ENCODE measurements around the gene GSTO2. TPM values are rescaled to one million over a fixed set of nuclear protein-coding genes. Genes with fewer than 3 reads are reported as not detected.

GSTO2 gene
- total RNA-seq, 4 donors from 2014 or later, result 1.9 to 17.1 (median 10.6) TPM

DNA sequence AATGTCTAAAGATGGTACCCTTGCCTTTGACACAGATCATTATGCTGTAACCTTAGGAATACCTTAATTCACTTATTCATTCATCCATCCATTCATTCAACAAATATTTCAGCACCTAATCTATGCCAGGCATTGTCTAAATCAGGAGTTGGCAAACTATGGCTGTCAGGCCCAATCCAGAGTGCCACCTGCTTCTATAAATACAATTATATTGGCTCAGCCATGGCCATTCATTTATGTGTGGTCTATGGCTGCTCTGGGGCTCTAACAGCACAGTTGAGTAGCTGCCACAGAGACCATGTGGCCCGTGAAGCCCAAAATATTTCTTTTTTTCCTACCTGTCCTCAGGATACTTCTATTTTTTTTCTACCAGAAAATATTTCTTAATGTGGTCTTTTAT, 75.2 kb downstream of the GSTO2 start:
- Histone ChIP-seq H3K9me3 (no peaks in the 10 kb centered on the region), H3K4me3 (no peak overlapping the region), H3K4me1 (peaks cover 5 to 16% (median 14%) of the 10 kb centered on the region in 4 donors), H3K36me3 (no peaks in the 10 kb centered on the region), H3K27me3 (no peaks in the 10 kb centered on the region), H3K27ac (no peak overlapping the region)
- no peak for DNase-seq
- in situ Hi-C loops (cut with MboI; ENCODE audit: low pct_ligation_motif_present in 1 of 4, low pct_unique_long_range_greater_than_20kb in 1 of 4, low sequenced_read_pairs in 3 of 4), result loop anchor here in 1 of 4 donors (10.0 kb wide), 1 partner anchor 49 kb away; no protein-coding TSS in a partner anchor
- intact Hi-C loops (cut with DNase I; ENCODE audit: low total_unique reads), result no loop called here
- 70 to 88% methylated on average over 1 of the region's 1 CpG for WGBS, 2 donors (ENCODE audit: low coverage in 1 of 2)
- TF ChIP-seq POLR2AphosphoS5 (IDR thresholded peaks at IDR 0.05), result no peak
- no peak for TF ChIP-seq EP300 (IDR thresholded peaks at IDR 0.05; ENCODE audit: low read depth)
- no peak for TF ChIP-seq POLR2A (IDR thresholded peaks at IDR 0.05)
- no peak for TF ChIP-seq CTCF (IDR thresholded peaks at IDR 0.05)

- H3K4me1 ChIP-seq, result peaks cover under 1 to 13% (median 6%) of the 10 kb centered on the region in 4 donors
- DNase-seq, result no peak
- H3K36me3 ChIP-seq, result no peaks in the 10 kb centered on the region
- H3K4me3 ChIP-seq, result no peak overlapping the region
- H3K27ac ChIP-seq, result no peak overlapping the region
- no peak for TF ChIP-seq POLR2A (IDR thresholded peaks at IDR 0.05)
- TF ChIP-seq CTCF (IDR thresholded peaks at IDR 0.05), result no peak
- no peak for TF ChIP-seq EP300 (IDR thresholded peaks at IDR 0.05; ENCODE audit: low read depth)
- no peak for TF ChIP-seq POLR2AphosphoS5 (IDR thresholded peaks at IDR 0.05)
- in situ Hi-C loops (cut with MboI; ENCODE audit: low pct_ligation_motif_present in 1 of 4, low pct_unique_long_range_greater_than_20kb in 1 of 4, low sequenced_read_pairs in 3 of 4), result loop anchor here (5.0 to 10.0 kb wide), 4 partner anchors 33 to 51 kb away; no protein-coding TSS in a partner anchor
- H3K9me3 ChIP-seq, result no peaks in the 10 kb centered on the region
- H3K27me3 ChIP-seq, result no peaks in the 10 kb centered on the region
- intact Hi-C loops (cut with DNase I; ENCODE audit: low total_unique reads), result no loop called here
Observed at GRCh38 chr10:104345515-104345914, 76.5 kb downstream of the GSTO2 start.

GRCh38 chr10:104345941-104346340, 77.0 kb downstream of the GSTO2 start:
- WGBS, 2 donors (ENCODE audit: low coverage in 1 of 2), result 54 to 68% methylated on average over 4 of the region's 4 CpGs
- no peaks in the 10 kb centered on the region for H3K36me3 ChIP-seq
- H3K4me1 ChIP-seq, result peaks cover 0 to 11% (median 4%) of the 10 kb centered on the region in 4 donors
- no peak overlapping the region for H3K27ac ChIP-seq
- in situ Hi-C loops (cut with MboI; ENCODE audit: low pct_ligation_motif_present in 1 of 4, low pct_unique_long_range_greater_than_20kb in 1 of 4, low sequenced_read_pairs in 3 of 4) (loop anchor here (5.0 to 10.0 kb wide), 4 partner anchors 34 to 51 kb away; no protein-coding TSS in a partner anchor), intact Hi-C loops (cut with DNase I; ENCODE audit: low total_unique reads) (no loop called here)
- TF ChIP-seq POLR2A (IDR thresholded peaks at IDR 0.05) (no peak), CTCF (IDR thresholded peaks at IDR 0.05) (no peak), POLR2AphosphoS5 (IDR thresholded peaks at IDR 0.05) (no peak), EP300 (IDR thresholded peaks at IDR 0.05; ENCODE audit: low read depth) (no peak)
- no peak overlapping the region for H3K4me3 ChIP-seq
- DNase-seq, result no peak
- no peaks in the 10 kb centered on the region for H3K9me3 ChIP-seq
- H3K27me3 ChIP-seq, result no peaks in the 10 kb centered on the region

- no peaks in the 10 kb centered on the region for H3K27me3 ChIP-seq
- intact Hi-C loops (cut with DNase I; ENCODE audit: low total_unique reads) (no loop called here), in situ Hi-C loops (cut with MboI; ENCODE audit: low pct_ligation_motif_present in 1 of 4, low pct_unique_long_range_greater_than_20kb in 1 of 4, low sequenced_read_pairs in 3 of 4) (loop anchor here (5.0 to 10.0 kb wide), 4 partner anchors 35 to 53 kb away; no protein-coding TSS in a partner anchor)
- no peak overlapping the region for H3K4me3 ChIP-seq
- H3K27ac ChIP-seq, result no peak overlapping the region
- H3K36me3 ChIP-seq, result no peaks in the 10 kb centered on the region
- 59 to 77% methylated on average over 2 to 4 of the region's 4 CpGs for WGBS, 2 donors (ENCODE audit: low coverage in 1 of 2)
- no peak for DNase-seq
- peaks cover 0 to 14% (median 4%) of the 10 kb centered on the region in 4 donors for H3K4me1 ChIP-seq
- TF ChIP-seq EP300 (IDR thresholded peaks at IDR 0.05; ENCODE audit: low read depth) (no peak), POLR2A (IDR thresholded peaks at IDR 0.05) (no peak), CTCF (IDR thresholded peaks at IDR 0.05) (no peak), POLR2AphosphoS5 (IDR thresholded peaks at IDR 0.05) (no peak)
- no peaks in the 10 kb centered on the region for H3K9me3 ChIP-seq
Observed at GRCh38 chr10:104347295-104348045, 78.5 kb downstream of the GSTO2 start.

Data from transverse colon (tissue), 4 donors.